NCI-H128 (cell line): ENCODE data around the gene GSTCD.
"Not testable (repeated sequence)": the region's sequence is repeated elsewhere in the genome, so short reads cannot be mapped to it uniquely, and the experiment has no call there.

ENCODE experiments used
- DNase-seq: peaks from one replicate; lab custom pipeline; 2025; ENCODE audit not compliant: unreplicated experiment; lab: John Stamatoyannopoulos, UW

The GSTCD gene

DNA sequence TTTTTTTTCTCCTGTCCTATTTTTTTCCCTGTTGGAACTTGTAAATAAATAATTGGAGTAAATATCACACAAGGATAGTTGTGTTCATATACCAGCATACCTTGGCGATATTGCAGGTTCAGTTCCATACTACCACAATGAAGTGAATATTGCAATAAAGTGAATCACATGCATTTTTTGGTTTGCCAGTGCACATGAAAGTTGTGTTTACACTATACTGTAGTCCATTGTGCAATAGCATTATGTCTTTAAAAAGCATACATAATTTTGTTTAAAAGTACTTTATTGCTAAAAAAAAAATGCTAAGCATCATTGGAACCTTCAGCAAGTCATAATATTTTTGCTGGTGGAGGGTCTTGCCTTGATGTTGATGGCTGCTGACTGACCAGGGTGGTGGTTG is 88.6 kb downstream of the GSTCD start:
- no peak for DNase-seq

- no peak for DNase-seq
These were observed 97.0 kb downstream of the GSTCD start for GRCh38 chr4:105805501-105806120.

GRCh38 chr4:105807496-105807895 is 98.9 kb downstream of the GSTCD start:
- DNase-seq, result no peak

GRCh38 chr4:105808030-105808749 is 99.6 kb downstream of the GSTCD start:
- no peak for DNase-seq

DNA sequence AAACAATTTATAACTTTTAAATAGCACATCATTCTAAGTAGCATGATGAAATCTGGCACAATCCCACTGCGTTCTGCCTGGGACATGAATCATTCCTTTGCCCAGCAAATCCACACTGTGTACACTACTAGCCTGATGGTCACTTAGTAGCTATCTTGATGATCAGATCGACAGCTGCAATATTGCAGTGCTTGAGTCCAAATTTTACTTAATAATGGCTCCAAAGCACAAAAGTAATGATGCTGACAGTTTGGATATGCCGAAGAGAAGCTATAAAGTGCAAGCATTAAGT is 100.1 kb downstream of the GSTCD start:
- no peak for DNase-seq

DNA sequence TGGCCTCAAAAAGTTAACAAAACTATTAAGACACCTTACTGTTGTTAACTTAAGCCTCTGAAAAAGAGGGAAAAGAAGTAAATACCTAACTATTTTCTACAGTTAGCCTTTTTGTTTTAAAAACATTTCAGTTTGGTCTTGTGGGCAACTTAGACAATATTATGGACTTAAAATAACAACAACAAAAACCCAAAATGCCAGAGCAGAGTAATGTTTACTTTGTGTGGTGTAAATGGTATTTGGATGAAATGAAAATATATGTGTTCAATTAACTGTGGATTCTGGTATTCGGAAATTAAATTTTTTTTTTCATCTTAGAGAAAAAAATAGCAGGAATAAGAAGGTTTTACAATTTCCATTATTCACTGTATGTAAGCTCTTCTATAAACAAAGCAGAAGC is 107.1 kb downstream of the GSTCD start:
- DNase-seq, result no peak

GRCh38 chr4:105822061-105822460 is 113.5 kb downstream of the GSTCD start:
- no peak for DNase-seq

- DNase-seq, result no peak
These were observed 119.5 kb downstream of the GSTCD start for GRCh38 chr4:105828074-105828473.

DNA sequence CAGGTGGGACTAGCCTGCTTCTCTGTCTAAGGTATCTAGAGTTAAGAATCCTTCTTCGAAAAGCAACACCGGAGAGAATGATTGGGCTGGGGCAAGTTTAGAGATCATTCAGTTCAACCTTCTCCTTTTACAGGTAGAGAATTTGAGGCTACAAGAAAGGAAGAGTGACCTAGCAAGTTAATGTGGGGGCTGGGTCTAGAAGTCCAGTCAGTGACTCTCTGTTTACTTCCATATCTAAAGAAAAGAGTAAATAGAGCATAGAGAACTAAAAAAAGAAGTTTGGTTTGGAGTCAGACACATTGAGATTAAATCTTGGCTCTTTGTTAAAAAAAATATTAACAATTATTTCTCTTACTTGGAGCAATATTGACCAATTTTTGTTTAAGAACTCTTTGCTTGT is 122.6 kb downstream of the GSTCD start:
- no peak for DNase-seq

DNA sequence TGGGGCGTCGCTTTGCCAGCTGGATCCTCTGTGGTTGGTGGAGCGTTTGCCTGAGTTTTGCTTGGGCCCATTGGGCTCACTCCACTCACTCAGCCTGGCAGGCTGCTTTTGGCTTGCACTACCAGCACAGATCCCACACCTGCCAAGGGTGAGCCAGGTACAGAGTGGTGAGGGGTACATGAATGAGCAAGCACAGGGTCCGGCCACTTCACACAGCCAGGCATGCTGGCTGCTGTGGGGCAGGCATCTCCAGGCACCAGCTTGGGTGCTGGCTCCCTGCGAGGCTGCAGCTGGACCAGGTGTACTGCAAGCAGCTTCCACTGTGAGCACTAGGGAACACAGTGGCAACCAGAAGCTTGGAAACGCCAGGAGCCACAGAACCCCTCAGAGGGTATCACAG is 126.6 kb downstream of the GSTCD start:
- DNase-seq, result no peak

GRCh38 chr4:105836537-105836936 is 128.0 kb downstream of the GSTCD start:
- DNase-seq, result no peak

DNA sequence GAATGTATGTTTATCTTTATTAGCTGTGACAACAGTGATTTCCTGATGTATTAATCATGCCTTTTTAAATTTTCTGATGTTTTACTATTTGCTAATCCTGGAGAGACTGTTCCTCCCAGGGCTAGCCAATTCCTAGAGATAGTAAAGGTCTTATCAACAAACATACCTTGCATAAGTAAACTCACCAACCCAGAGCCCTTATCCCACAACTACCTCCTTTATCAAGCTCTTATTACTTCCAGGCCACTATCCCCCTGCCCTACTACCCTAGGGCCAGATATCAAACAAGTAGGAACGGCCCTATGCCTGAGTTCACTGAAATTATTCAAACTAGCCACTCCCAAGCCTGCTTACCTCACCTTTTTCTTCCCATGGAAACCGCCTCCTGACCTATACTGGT is 128.5 kb downstream of the GSTCD start:
- no peak for DNase-seq

GRCh38 chr4:105838082-105838481 is 129.5 kb downstream of the GSTCD start:
- DNase-seq, result no peak

GRCh38 chr4:105840426-105841174 is 132.0 kb downstream of the GSTCD start:
- no peak for DNase-seq

DNA sequence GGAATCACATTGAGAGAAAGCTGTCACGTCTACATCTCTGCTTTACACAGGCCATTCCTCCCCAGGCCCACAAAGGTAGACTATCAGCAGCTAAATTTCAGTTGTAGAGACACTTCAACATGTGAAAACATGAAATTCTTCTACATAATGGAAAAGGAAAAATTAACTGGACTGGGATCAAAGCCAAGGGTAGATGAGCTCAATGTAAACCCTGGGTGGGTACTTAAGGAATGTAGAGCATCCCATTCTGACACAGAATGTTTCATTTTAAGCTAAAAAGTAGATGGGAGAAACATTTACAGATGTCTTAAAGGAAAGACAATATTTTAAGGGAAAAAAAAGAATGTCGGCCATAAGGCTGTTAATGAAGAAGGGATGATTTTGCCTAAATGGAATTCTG is 135.4 kb downstream of the GSTCD start:
- no peak for DNase-seq

DNA sequence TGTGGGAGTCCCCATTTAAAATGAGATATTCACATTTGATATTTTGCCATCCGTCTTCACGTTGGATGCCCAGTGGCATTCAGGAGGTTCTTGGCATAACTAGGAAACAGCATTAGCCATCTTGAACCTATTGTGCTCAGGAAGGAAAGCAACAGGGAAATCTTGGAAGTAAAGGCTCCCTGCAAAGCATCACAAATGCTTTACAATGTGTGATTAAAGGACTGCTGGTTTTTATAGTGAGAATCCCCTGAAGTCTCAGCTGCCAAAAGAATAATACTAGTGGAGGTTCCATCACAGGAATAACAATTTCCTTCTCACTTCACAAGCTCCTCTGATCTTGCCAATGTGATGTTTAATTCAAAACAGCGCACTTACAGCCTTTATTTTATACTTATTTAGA is 137.0 kb downstream of the GSTCD start:
- no peak for DNase-seq

- not testable (repeated sequence) for DNase-seq
These were observed 139.8 kb downstream of the GSTCD start for GRCh38 chr4:105848359-105848758.

GRCh38 chr4:105851196-105851595 is 142.6 kb downstream of the GSTCD start:
- DNase-seq, result no peak

DNA sequence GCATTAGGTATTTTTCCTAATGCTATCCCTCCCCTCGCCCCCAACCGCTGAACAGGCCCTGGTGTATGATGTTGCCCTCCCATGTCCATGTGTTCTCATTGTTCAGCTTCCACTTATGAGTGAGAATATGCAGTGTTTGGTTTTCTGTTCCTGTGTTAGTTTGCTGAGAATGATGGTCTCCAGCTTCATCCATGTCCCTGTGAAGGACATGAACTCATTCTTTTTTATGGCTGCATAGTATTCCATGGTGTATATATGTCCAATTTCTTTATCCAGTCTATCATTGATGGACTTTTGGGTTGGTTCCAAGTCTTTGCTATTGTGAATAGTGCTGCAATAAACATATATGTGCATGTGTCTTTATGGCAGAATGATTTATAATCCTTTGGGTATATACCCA is 143.6 kb downstream of the GSTCD start:
- DNase-seq, result not testable (repeated sequence)

DNA sequence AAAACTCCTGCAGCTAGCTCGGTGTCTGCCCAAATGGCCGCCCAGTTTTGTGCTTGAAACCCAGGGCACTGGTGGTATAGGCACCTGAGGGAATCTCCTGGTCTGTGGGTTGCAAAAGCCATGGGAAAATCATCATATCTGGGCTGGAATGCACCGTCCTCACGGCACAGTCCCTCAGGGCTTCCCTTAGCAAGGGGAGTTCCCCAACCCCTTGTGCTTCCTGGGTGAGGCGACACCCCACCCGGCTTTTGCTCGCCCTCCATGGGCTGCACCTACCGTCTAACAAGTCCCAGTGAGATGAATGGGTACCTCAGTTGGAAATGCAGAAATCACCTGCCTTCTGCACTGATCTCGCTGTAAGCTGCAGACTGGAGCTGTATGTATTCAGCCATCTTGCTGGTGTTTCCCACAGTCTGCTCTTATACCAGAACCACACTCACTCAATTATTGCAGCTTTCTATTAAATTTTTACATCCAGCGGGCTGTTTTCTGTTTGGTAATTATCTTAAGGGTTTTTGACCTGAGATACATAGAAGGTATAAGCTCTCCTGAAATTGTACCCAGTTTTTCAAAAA is 150.0 kb downstream of the GSTCD start:
- no peak for DNase-seq

- no peak for DNase-seq
These were observed 150.6 kb downstream of the GSTCD start for GRCh38 chr4:105859233-105859632.

DNA sequence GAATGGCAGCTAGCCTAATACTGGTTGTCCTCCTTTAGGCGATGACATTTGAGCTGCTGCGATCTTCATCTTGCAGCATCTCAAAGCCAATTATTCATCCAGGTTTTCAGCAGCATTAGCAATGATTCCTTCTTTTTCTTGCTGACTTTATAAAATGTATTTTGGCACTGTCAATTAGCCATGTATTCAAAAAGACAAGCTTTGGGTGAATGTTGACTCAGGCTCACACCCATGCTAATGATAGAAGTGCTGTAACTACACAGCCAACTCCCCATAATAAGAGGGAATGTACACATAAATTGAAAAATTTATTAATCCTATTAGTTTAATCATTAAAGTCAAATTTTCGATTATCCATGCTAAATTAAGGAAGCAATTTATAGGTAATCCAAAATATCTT is 162.4 kb downstream of the GSTCD start:
- DNase-seq, result no peak
